ENCODE measurements around the gene TINCR. TPM values are rescaled to one million over a fixed set of nuclear protein-coding genes. Genes with fewer than 3 reads are reported as not detected.

The TINCR gene
- total RNA-seq, 2 experiments from 2014 or later = 0.60 to 1.2 TPM

DNA sequence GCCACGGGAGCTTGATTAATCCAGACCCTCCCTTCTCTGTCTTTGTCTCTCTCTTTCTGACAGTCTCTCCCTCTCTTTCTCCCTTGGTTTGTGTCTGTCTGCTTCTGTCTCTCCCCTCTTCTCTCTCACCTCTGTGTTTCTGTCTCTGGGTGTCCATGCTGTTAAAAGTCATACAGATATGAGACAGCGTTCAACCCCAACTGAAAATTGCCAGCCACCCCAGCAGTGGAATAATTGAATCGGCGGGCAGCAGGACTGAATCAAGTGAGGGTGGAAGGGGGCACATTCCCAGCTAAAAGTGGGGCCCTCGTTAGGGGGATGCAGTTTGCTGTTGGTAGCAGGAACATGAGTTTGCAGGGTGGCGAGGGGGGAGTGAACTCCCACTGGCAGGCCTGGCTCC, 43.7 kb downstream of the TINCR start:
- no peaks in the 10 kb centered on the region for H3K36me3 ChIP-seq (ENCODE audit: insufficient read depth, low read length)
- ChIA-PET CTCF (ENCODE audit: unreplicated experiment) (no interaction called here), POLR2A (no interaction called here)

DNA sequence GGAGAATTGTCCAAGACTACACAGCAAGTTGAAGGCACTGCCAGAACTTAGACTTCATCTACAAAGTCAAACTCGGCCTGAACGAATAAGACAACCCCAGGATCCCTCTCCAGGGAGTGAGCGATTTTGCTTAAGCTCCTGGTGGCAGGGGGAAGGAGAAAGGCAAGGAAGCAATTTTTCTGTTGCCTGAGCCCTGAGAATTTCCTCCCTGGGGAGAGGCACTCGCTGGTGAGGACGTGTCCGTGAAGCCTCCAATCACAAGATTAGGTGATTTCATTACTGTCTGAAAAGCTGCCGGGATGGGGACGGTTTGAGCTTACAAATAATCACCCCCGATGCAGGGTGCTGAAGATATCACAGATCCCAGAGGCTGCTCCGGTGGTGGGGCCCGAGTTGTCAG, 45.6 kb downstream of the TINCR start:
- H3K4me3 ChIP-seq (ENCODE audit: low read depth, low read length, poor library complexity, severe bottlenecking) = no peak overlapping the region
- BruUV-seq (replicated peaks) = no TSS peak
- no peaks in the 10 kb centered on the region for H3K79me2 ChIP-seq (ENCODE audit: insufficient read depth, low read depth, low read length)
- POLR2A ChIA-PET = no interaction called here
- intact Hi-C loops (cut with micrococcal nuclease; ENCODE audit: unreplicated experiment) = no loop called here
- H2AFZ ChIP-seq (ENCODE audit: low read length) = no peak overlapping the region
- CTCF ChIA-PET (ENCODE audit: unreplicated experiment) = no interaction called here
- no peak for DNase-seq (ENCODE audit: low spot score)
- H3K36me3 ChIP-seq (ENCODE audit: insufficient read depth, low read length) = no peaks in the 10 kb centered on the region
- 0 out of 2 replicates have a peak, but pooled peaks cover 5% of the 10 kb centered on the region for H3K9me3 ChIP-seq (ENCODE audit: low read length)
- H3K4me2 ChIP-seq (ENCODE audit: low read length) = no peak overlapping the region
- no peak overlapping the region for H3K27ac ChIP-seq (ENCODE audit: low read depth, low read length, poor library complexity, severe bottlenecking)
- no peaks in the 10 kb centered on the region for H3K4me1 ChIP-seq (ENCODE audit: insufficient read depth, low read length, poor library complexity, severe bottlenecking)
- H3K9me2 ChIP-seq (ENCODE audit: insufficient read depth, low read length) = no peaks in the 10 kb centered on the region
- H4K20me1 ChIP-seq (ENCODE audit: insufficient read depth, low read length) = no peaks in the 10 kb centered on the region
- TF ChIP-seq, protein P1, sequence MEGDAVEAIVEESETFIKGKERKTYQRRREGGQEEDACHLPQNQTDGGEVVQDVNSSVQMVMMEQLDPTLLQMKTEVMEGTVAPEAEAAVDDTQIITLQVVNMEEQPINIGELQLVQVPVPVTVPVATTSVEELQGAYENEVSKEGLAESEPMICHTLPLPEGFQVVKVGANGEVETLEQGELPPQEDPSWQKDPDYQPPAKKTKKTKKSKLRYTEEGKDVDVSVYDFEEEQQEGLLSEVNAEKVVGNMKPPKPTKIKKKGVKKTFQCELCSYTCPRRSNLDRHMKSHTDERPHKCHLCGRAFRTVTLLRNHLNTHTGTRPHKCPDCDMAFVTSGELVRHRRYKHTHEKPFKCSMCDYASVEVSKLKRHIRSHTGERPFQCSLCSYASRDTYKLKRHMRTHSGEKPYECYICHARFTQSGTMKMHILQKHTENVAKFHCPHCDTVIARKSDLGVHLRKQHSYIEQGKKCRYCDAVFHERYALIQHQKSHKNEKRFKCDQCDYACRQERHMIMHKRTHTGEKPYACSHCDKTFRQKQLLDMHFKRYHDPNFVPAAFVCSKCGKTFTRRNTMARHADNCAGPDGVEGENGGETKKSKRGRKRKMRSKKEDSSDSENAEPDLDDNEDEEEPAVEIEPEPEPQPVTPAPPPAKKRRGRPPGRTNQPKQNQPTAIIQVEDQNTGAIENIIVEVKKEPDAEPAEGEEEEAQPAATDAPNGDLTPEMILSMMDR (conservative IDR thresholded peaks at IDR 0.05; ENCODE audit: low read length) = no peak
- TF ChIP-seq EZH2phosphoT487 (IDR thresholded peaks at IDR 0.05; ENCODE audit: borderline replicate concordance, low read depth, low read length) = no peak

More for the DNA sequence above, 43.7 kb downstream of the TINCR start:
- Histone ChIP-seq H3K4me3 (ENCODE audit: low read depth, low read length, poor library complexity, severe bottlenecking) (no peak overlapping the region), H3K27ac (ENCODE audit: low read depth, low read length, poor library complexity, severe bottlenecking) (no peak overlapping the region), H3K9me2 (ENCODE audit: insufficient read depth, low read length) (no peaks in the 10 kb centered on the region), H3K79me2 (ENCODE audit: insufficient read depth, low read depth, low read length) (no peaks in the 10 kb centered on the region), H3K4me1 (ENCODE audit: insufficient read depth, low read length, poor library complexity, severe bottlenecking) (no peaks in the 10 kb centered on the region), H2AFZ (ENCODE audit: low read length) (no peak overlapping the region), H3K9me3 (ENCODE audit: low read length) (0 out of 2 replicates have a peak, but pooled peaks cover 5% of the 10 kb centered on the region), H4K20me1 (ENCODE audit: insufficient read depth, low read length) (no peaks in the 10 kb centered on the region), H3K4me2 (ENCODE audit: low read length) (no peak overlapping the region)
- intact Hi-C loops (cut with micrococcal nuclease; ENCODE audit: unreplicated experiment) = no loop called here
- DNase-seq (ENCODE audit: low spot score) = no peak
- TF ChIP-seq, protein P1 (conservative IDR thresholded peaks at IDR 0.05; ENCODE audit: low read length) = no peak
- TF ChIP-seq EZH2phosphoT487 (IDR thresholded peaks at IDR 0.05; ENCODE audit: borderline replicate concordance, low read depth, low read length) = no peak
- no TSS peak for BruUV-seq (replicated peaks)

DNA sequence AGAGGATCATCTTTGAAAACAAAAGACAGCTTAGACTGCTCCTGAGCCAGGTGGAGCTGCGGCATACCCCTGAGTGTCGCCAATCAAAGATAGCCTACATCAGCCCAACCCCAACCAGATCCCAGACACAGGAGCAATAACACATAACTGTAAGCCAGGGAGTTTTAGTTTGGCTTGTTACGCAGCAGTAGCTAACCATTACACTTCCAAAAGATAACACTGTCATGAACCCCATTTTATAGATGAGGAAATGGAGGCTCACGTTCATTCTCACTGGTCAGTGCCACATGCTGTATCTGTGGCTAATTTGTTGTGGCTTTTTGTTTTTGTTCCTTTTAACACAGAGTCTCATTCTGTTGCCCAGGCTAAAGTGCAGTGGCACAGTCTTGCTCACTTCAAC, 47.3 kb downstream of the TINCR start:
- POLR2A ChIA-PET = no interaction called here
- BruUV-seq (replicated peaks) = no TSS peak

More for the DNA sequence above, 47.3 kb downstream of the TINCR start:
- no peak overlapping the region for H3K27ac ChIP-seq (ENCODE audit: low read depth, low read length, poor library complexity, severe bottlenecking)
- no peak for TF ChIP-seq EZH2phosphoT487 (IDR thresholded peaks at IDR 0.05; ENCODE audit: borderline replicate concordance, low read depth, low read length)
- no peaks in the 10 kb centered on the region for H3K4me1 ChIP-seq (ENCODE audit: insufficient read depth, low read length, poor library complexity, severe bottlenecking)
- intact Hi-C loops (cut with micrococcal nuclease; ENCODE audit: unreplicated experiment) = no loop called here
- no peak overlapping the region for H3K4me3 ChIP-seq (ENCODE audit: low read depth, low read length, poor library complexity, severe bottlenecking)
- no peaks in the 10 kb centered on the region for H4K20me1 ChIP-seq (ENCODE audit: insufficient read depth, low read length)
- H3K36me3 ChIP-seq (ENCODE audit: insufficient read depth, low read length) = no peaks in the 10 kb centered on the region
- CTCF ChIA-PET (ENCODE audit: unreplicated experiment) = no interaction called here
- H3K79me2 ChIP-seq (ENCODE audit: insufficient read depth, low read depth, low read length) = no peaks in the 10 kb centered on the region
- DNase-seq (ENCODE audit: low spot score) = no peak
- 0 out of 2 replicates have a peak, but pooled peaks cover 5% of the 10 kb centered on the region for H3K9me3 ChIP-seq (ENCODE audit: low read length)
- no peak overlapping the region for H3K4me2 ChIP-seq (ENCODE audit: low read length)
- H3K9me2 ChIP-seq (ENCODE audit: insufficient read depth, low read length) = no peaks in the 10 kb centered on the region
- no peak overlapping the region for H2AFZ ChIP-seq (ENCODE audit: low read length)

Data from OCI-LY7 (cell line).